ENCODE data around the gene TNS2.

The TNS2 gene

GRCh38 chr12:53097564-53098353 is 47.9 kb downstream of the TNS2 start, which contains the start of gene IGFBP6 (continued):
- TF ChIP-seq, protein P1, sequence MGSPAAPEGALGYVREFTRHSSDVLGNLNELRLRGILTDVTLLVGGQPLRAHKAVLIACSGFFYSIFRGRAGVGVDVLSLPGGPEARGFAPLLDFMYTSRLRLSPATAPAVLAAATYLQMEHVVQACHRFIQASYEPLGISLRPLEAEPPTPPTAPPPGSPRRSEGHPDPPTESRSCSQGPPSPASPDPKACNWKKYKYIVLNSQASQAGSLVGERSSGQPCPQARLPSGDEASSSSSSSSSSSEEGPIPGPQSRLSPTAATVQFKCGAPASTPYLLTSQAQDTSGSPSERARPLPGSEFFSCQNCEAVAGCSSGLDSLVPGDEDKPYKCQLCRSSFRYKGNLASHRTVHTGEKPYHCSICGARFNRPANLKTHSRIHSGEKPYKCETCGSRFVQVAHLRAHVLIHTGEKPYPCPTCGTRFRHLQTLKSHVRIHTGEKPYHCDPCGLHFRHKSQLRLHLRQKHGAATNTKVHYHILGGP (tag by site-specific recombination; IDR thresholded peaks at IDR 0.05), result no peak
- TF ChIP-seq REST (tag by site-specific recombination; IDR thresholded peaks at IDR 0.05) (0 out of 2 replicates have a peak, but pooled peaks have one; percentile 16), SP3 (tag by site-specific recombination; IDR thresholded peaks at IDR 0.05) (peak; percentile 64), ZNF223 (tag by site-specific recombination; IDR thresholded peaks at IDR 0.05) (peak; percentile 85), KLF7 (tag by site-specific recombination; IDR thresholded peaks at IDR 0.05; ENCODE audit: borderline replicate concordance) (peak; percentile 29; the same call in 1 of the 2 replicates), ZBTB20 (tag by site-specific recombination; IDR thresholded peaks at IDR 0.05) (peak; percentile 44; the same call in 1 of the 2 replicates), ZNF843 (tag by site-specific recombination; IDR thresholded peaks at IDR 0.05) (peak; percentile 61; the same call in 1 of the 2 replicates)
- TF ChIP-seq, protein P2, sequence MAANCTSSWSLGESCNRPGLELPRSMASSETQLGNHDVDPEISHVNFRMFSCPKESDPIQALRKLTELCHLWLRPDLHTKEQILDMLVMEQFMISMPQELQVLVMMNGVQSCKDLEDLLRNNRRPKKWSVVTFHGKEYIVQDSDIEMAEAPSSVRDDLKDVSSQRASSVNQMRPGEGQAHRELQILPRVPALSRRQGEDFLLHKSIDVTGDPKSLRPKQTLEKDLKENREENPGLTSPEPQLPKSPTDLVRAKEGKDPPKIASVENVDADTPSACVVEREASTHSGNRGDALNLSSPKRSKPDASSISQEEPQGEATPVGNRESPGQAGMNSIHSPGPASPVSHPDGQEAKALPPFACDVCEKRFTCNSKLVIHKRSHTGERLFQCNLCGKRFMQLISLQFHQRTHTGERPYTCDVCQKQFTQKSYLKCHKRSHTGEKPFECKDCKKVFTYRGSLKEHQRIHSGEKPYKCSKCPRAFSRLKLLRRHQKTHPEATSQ (tag by site-specific recombination; IDR thresholded peaks at IDR 0.05), result peak; percentile 72

DNA sequence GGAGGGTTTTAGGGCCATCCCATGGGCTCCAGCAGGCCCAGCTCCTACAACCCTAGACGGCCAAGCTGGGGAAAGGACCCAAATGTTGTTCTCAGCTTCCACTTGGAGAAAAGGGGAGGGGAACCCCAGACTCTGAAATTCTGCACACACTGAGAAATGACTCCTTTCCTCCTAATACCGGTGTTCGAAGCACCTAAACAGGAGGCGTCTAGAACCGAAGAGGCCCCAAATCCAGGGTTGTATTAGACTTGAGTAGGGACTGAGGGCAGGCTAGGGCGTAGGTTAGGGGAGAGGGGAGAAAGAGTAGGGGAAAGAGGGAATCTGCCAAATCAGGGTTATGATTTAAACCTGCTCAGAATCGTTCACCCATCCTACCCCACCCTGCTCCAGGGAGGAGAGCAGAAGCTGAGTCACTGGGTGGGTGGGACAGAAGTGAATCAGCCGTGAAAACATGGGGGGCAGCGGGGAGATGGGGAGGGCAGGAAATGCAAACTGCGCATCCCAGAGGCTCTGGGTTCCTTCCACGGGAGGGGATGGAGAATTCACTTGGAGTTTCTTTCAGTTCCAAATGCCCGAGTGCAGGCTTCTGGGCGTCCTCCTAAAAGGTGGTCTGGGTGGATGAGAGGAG is 48.6 kb downstream of the TNS2 start:
- POLR2A ChIA-PET, result interaction anchor here (0.9 to 1.8 kb wide), 6 partner anchors 19 to 52 kb away, joined by 3 to 17 read pairs (median 8); partner anchors contain the start of gene SPRYD3
- CTCF ChIA-PET, result interaction anchor here (0.5 to 7.8 kb wide), 30 partner anchors 8 to 816 kb away, joined by 3 to 264 read pairs (median 4); partner anchors contain the start of genes SPRYD3 and TNS2

More for the DNA sequence above, 48.6 kb downstream of the TNS2 start:
- H3K27ac ChIP-seq (ENCODE audit: extremely low read depth, low read depth, low read length), result no peak overlapping the region; the same call in 1 of the 2 replicates
- no peaks in the 10 kb centered on the region for H3K9me3 ChIP-seq (ENCODE audit: control insufficient read depth, insufficient read depth, low read depth, low read length)
- no peaks in the 10 kb centered on the region for H3K36me3 ChIP-seq (ENCODE audit: control insufficient read depth in 2 of 2, insufficient read depth in 1 of 2, low read length in 2 of 2)
- H3K4me1 ChIP-seq (ENCODE audit: control insufficient read depth, insufficient read depth, low read length), result peaks cover 3% of the 10 kb centered on the region; the same call in 1 of the 2 replicates
- no peak overlapping the region for H3K4me3 ChIP-seq (ENCODE audit: low read depth, low read length)
- TF ChIP-seq ELK4 (IDR thresholded peaks at IDR 0.05; ENCODE audit: borderline replicate concordance, low read depth, low read length) (no peak), EGR2 (tag by site-specific recombination; IDR thresholded peaks at IDR 0.05; ENCODE audit: low read depth) (0 out of 2 replicates have a peak, but pooled peaks have one; percentile 5), FEZF1 (tag by site-specific recombination; IDR thresholded peaks at IDR 0.05) (no peak), ZFP3 (tag by site-specific recombination; IDR thresholded peaks at IDR 0.05; ENCODE audit: low read depth) (no peak), KLF1 (tag by site-specific recombination; IDR thresholded peaks at IDR 0.05) (peak; percentile 71), ZNF391 (tag by site-specific recombination; IDR thresholded peaks at IDR 0.05; ENCODE audit: borderline replicate concordance, low read depth) (no peak), ZNF366 (tag by site-specific recombination; conservative IDR thresholded peaks at IDR 0.05) (0 out of 2 replicates have a peak, but pooled peaks have one; percentile 29)
- TF ChIP-seq, protein P3, sequence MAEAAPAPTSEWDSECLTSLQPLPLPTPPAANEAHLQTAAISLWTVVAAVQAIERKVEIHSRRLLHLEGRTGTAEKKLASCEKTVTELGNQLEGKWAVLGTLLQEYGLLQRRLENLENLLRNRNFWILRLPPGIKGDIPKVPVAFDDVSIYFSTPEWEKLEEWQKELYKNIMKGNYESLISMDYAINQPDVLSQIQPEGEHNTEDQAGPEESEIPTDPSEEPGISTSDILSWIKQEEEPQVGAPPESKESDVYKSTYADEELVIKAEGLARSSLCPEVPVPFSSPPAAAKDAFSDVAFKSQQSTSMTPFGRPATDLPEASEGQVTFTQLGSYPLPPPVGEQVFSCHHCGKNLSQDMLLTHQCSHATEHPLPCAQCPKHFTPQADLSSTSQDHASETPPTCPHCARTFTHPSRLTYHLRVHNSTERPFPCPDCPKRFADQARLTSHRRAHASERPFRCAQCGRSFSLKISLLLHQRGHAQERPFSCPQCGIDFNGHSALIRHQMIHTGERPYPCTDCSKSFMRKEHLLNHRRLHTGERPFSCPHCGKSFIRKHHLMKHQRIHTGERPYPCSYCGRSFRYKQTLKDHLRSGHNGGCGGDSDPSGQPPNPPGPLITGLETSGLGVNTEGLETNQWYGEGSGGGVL (tag by site-specific recombination; IDR thresholded peaks at IDR 0.05), result 0 out of 2 replicates have a peak, but pooled peaks have one; percentile 5
- TF ChIP-seq, protein P4, sequence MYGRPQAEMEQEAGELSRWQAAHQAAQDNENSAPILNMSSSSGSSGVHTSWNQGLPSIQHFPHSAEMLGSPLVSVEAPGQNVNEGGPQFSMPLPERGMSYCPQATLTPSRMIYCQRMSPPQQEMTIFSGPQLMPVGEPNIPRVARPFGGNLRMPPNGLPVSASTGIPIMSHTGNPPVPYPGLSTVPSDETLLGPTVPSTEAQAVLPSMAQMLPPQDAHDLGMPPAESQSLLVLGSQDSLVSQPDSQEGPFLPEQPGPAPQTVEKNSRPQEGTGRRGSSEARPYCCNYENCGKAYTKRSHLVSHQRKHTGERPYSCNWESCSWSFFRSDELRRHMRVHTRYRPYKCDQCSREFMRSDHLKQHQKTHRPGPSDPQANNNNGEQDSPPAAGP (tag by site-specific recombination; IDR thresholded peaks at IDR 0.05), result peak; percentile 94
